Measurements from ENCODE around the gene ACTR5. TPM values are rescaled to one million over a fixed set of nuclear protein-coding genes. Genes with fewer than 3 reads are reported as not detected.
A peak's percentile ranks its signal among the peaks of the same experiment; 100 is the strongest.

ACTR5 gene
- total RNA-seq, 1 experiment from 2014 or later: 22.0 TPM

DNA sequence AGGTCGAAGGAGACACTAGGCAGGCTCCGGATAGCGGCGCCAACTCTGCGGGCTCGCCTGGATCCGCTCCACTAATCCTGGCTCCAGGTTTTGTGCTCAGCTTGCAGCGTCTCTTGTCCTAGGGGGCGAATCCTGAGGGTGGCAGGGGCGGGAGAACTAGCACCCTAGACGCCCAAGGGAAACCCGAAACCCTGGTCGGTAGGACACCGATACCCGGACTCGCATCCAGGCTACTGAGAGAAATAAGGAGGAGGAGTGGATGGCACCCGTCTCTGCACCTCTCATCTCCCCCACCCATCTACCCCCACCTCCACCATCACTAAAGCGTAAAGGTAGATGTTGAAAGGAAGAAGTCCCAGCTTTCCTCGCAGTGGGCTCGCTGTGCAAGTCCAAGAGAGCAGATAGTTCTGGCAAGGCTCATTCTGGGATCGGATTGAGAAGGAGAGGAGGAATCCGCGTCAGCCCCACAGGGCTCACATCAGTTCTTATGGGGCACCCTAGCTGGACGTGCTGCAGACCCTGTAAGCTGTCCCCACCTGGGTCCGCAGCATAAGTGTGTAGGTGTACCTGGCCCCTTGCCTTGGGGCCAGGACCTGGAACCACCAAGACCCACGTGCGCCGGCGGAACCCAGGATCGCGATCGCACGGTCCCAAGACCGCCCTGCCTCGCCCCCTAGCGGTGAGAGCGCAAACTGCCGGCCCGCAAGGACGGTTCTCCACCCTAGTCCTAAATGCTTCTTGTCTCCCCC is 17.1 kb upstream of the ACTR5 start (continued):
- TF ChIP-seq EZH2phosphoT487 (IDR thresholded peaks at IDR 0.05; ENCODE audit: borderline replicate concordance) (no peak), SP1 (IDR thresholded peaks at IDR 0.05; ENCODE audit: low read depth) (peak; percentile 86), ZNF274 (IDR thresholded peaks at IDR 0.05; ENCODE audit: low read depth, low read length) (no peak), SIN3A (IDR thresholded peaks at IDR 0.05; ENCODE audit: low read depth) (no peak)

DNA sequence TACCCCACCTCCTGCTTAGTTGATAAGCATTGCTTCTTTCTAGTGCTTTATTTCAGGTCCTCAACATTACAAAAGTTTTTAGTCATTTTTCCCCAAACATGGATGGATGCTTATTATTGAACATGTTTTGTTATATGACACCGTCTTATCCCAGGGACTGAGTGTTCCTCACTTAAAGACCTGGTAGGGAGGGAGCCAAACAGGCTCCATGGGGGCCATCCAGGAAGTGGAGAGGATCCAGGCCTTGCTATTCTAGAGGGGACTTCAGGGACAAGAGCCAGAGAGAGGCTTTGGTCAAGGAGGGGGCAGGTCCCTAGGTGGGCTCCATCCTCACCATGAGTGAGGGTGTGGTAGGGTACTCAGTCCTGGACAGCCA is 16.5 kb upstream of the ACTR5 start:
- H3K4me2 ChIP-seq (ENCODE audit: low read length): peak overlapping the region; percentile 99
- H3K79me2 ChIP-seq (ENCODE audit: insufficient read depth, low read length): no peaks in the 10 kb centered on the region
- no peaks in the 10 kb centered on the region for H4K20me1 ChIP-seq (ENCODE audit: insufficient read depth)
- ChIA-PET RAD21 (ENCODE audit: low non-redundant PET in 1 of 2, low total read pairs in 2 of 2, uncharacterized antibody in 2 of 2, unreplicated experiment in 2 of 2) (no interaction called here), POLR2A (no interaction called here), CTCF (interaction anchor here (1.7 kb wide), 1 partner anchor 21 kb away, joined by 4 read pairs; no protein-coding TSS in a partner anchor)
- no TSS peak for BruUV-seq (replicated peaks)
- H2AFZ ChIP-seq (ENCODE audit: low read depth, low read length, poor library complexity, severe bottlenecking): peak overlapping the region; percentile 99
- no peaks in the 10 kb centered on the region for H3K27me3 ChIP-seq (ENCODE audit: insufficient read depth, low read length)
- no peak overlapping the region for H3K9ac ChIP-seq (ENCODE audit: low read length)
- peak overlapping the region in 1 of 2 experiments; percentile 64; a peak in 2 of 4 replicates for H3K4me3 ChIP-seq (replicated peaks in 1 of 2; ENCODE audit: low read depth in 1 of 2, low read length in 2 of 2)
- no peaks in the 10 kb centered on the region for H3K9me3 ChIP-seq (ENCODE audit: control insufficient read depth in 1 of 2, insufficient read depth in 1 of 2, low read depth in 1 of 2, low read length in 2 of 2)
- peaks cover 4 to 21% of the 10 kb centered on the region in 2 experiments; a peak in 3 of 4 replicates for H3K4me1 ChIP-seq (ENCODE audit: control insufficient read depth in 1 of 2, insufficient read depth in 2 of 2, low read length in 2 of 2)
- peak; percentile 13; the same call in 1 of the 2 replicates for ATAC-seq
- TF ChIP-seq EZH2 (IDR thresholded peaks at IDR 0.05): no peak
- H3K9me2 ChIP-seq (ENCODE audit: insufficient read depth): no peaks in the 10 kb centered on the region
- intact Hi-C loops (cut with micrococcal nuclease): loop anchor here (1.0 to 5.0 kb wide), 2 partner anchors 17 to 84 kb away; partner anchors contain the start of gene ACTR5
- no peaks in the 10 kb centered on the region for H3K36me3 ChIP-seq (ENCODE audit: control insufficient read depth in 1 of 2, insufficient read depth in 2 of 2, low read length in 2 of 2)
- DNase-seq (ENCODE audit: low read depth, low spot score): no peak
- H3K27ac ChIP-seq (ENCODE audit: low read depth, low read length): no peak overlapping the region; the same call in 1 of the 2 replicates

DNA sequence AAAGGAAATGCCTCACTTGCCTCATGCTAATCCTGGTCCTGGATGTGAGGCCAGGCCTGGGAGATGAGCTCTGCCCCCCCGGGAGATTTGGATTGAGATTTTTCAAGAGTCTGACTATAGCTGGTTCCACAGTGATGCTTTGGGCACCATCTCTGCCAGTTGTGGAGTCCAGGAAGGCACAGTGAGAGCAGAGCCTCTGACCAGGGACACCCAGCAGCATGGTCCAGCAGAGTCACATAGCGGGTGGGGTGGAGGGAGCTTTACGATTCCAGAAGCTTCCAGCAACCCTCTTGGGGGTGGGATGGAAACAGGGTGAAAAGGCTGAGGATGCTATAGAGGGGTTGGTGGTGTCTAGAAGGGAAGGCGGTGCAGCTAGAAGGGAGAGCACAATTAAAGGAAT is 15.3 kb upstream of the ACTR5 start:
- H3K4me1 ChIP-seq (ENCODE audit: control insufficient read depth in 1 of 2, insufficient read depth in 2 of 2, low read length in 2 of 2): peaks cover 4 to 21% of the 10 kb centered on the region in 2 experiments; a peak in 3 of 4 replicates
- no peaks in the 10 kb centered on the region for H3K27me3 ChIP-seq (ENCODE audit: insufficient read depth, low read length)
- no peaks in the 10 kb centered on the region for H3K36me3 ChIP-seq (ENCODE audit: control insufficient read depth in 1 of 2, insufficient read depth in 2 of 2, low read length in 2 of 2)
- no peak overlapping the region for H3K4me2 ChIP-seq (ENCODE audit: low read length)
- H3K79me2 ChIP-seq (ENCODE audit: insufficient read depth, low read length): no peaks in the 10 kb centered on the region
- H3K4me3 ChIP-seq (replicated peaks in 1 of 2; ENCODE audit: low read depth in 1 of 2, low read length in 2 of 2): no peak overlapping the region
- H3K9ac ChIP-seq (ENCODE audit: low read length): no peak overlapping the region
- ChIA-PET CTCF (no interaction called here), POLR2A (no interaction called here), RAD21 (ENCODE audit: low non-redundant PET in 1 of 2, low total read pairs in 2 of 2, uncharacterized antibody in 2 of 2, unreplicated experiment in 2 of 2) (no interaction called here)
- DNase-seq (ENCODE audit: low read depth, low spot score): no peak
- ATAC-seq: no peak
- no peak overlapping the region for H3K27ac ChIP-seq (ENCODE audit: low read depth, low read length)
- BruUV-seq (replicated peaks): no TSS peak
- intact Hi-C loops (cut with micrococcal nuclease): loop anchor here (5.0 kb wide), 1 partner anchor 86 kb away; no protein-coding TSS in a partner anchor
- H3K9me3 ChIP-seq (ENCODE audit: control insufficient read depth in 1 of 2, insufficient read depth in 1 of 2, low read depth in 1 of 2, low read length in 2 of 2): no peaks in the 10 kb centered on the region
- H2AFZ ChIP-seq (ENCODE audit: low read depth, low read length, poor library complexity, severe bottlenecking): no peak overlapping the region
- H4K20me1 ChIP-seq (ENCODE audit: insufficient read depth): no peaks in the 10 kb centered on the region
- H3K9me2 ChIP-seq (ENCODE audit: insufficient read depth): no peaks in the 10 kb centered on the region
- TF ChIP-seq FOSL1 (IDR thresholded peaks at IDR 0.05; ENCODE audit: low read depth): no peak
- no peak for TF ChIP-seq JUND (IDR thresholded peaks at IDR 0.05)
- no peak for TF ChIP-seq ZNF274 (IDR thresholded peaks at IDR 0.05; ENCODE audit: low read depth, low read length)
- no peak for TF ChIP-seq SP1 (IDR thresholded peaks at IDR 0.05; ENCODE audit: low read depth)
- no peak for TF ChIP-seq SIN3A (IDR thresholded peaks at IDR 0.05; ENCODE audit: low read depth)
- TF ChIP-seq, protein P1, sequence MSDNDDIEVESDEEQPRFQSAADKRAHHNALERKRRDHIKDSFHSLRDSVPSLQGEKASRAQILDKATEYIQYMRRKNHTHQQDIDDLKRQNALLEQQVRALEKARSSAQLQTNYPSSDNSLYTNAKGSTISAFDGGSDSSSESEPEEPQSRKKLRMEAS (IDR thresholded peaks at IDR 0.05): no peak
- no peak for TF ChIP-seq YY1 (IDR thresholded peaks at IDR 0.05; ENCODE audit: extremely low read depth, insufficient replicate concordance, low read depth, low read length)
- TF ChIP-seq TCF7L2 (IDR thresholded peaks at IDR 0.05; ENCODE audit: borderline replicate concordance, extremely low read depth, insufficient read depth, insufficient read length): no peak
- TF ChIP-seq CEBPB (IDR thresholded peaks at IDR 0.05; ENCODE audit: low read depth): no peak
- TF ChIP-seq POLR2AphosphoS5 (IDR thresholded peaks at IDR 0.05; ENCODE audit: low read depth, low read length): no peak
- TF ChIP-seq, protein P2, sequence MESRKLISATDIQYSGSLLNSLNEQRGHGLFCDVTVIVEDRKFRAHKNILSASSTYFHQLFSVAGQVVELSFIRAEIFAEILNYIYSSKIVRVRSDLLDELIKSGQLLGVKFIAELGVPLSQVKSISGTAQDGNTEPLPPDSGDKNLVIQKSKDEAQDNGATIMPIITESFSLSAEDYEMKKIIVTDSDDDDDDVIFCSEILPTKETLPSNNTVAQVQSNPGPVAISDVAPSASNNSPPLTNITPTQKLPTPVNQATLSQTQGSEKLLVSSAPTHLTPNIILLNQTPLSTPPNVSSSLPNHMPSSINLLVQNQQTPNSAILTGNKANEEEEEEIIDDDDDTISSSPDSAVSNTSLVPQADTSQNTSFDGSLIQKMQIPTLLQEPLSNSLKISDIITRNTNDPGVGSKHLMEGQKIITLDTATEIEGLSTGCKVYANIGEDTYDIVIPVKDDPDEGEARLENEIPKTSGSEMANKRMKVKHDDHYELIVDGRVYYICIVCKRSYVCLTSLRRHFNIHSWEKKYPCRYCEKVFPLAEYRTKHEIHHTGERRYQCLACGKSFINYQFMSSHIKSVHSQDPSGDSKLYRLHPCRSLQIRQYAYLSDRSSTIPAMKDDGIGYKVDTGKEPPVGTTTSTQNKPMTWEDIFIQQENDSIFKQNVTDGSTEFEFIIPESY (IDR thresholded peaks at IDR 0.05; ENCODE audit: extremely low read depth, insufficient replicate concordance, low read length): no peak
- no peak for TF ChIP-seq SRF (IDR thresholded peaks at IDR 0.05; ENCODE audit: low read depth)
- TF ChIP-seq EZH2phosphoT487 (IDR thresholded peaks at IDR 0.05; ENCODE audit: borderline replicate concordance): no peak
- TF ChIP-seq RAD21 (IDR thresholded peaks at IDR 0.05; ENCODE audit: low read depth): no peak

All from HCT116 (cell line).